Urothelium cell line (cell line): ENCODE data around the gene RDH13.
"Not testable (repeated sequence)": the region's sequence is repeated elsewhere in the genome, so short reads cannot be mapped to it uniquely, and the experiment has no call there.

Experiments
- DNase-seq: peaks from one replicate; pipeline ENCODE4 v3.0.0; 2011; ENCODE audit warnings: low spot score, mixed read lengths
- FAIRE-seq: peaks from 2 replicates; lab custom pipeline; 2011; peaks lifted over from hg19 to GRCh38; lab: Jason Lieb, UNC

RDH13 gene

DNA sequence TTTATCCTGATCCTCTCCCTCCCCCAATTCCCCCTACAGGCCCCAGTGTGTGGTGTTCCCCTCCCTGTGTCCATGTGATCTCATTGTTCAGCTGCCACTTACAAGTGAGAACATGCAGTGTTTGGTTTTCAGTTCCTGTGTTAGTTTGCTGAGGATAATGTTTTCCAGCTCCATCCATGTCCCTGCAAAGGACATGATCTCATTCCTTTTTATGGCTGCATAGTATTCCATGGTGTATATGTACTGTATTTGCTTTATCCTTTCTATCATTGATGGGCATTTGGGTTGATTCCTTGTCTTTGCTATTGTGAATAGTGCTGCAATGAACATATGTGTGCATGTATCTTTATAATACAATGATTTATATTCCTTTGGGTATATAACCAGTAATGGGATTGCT is 42.6 kb downstream of the RDH13 start:
- FAIRE-seq, result not testable (repeated sequence)

DNA sequence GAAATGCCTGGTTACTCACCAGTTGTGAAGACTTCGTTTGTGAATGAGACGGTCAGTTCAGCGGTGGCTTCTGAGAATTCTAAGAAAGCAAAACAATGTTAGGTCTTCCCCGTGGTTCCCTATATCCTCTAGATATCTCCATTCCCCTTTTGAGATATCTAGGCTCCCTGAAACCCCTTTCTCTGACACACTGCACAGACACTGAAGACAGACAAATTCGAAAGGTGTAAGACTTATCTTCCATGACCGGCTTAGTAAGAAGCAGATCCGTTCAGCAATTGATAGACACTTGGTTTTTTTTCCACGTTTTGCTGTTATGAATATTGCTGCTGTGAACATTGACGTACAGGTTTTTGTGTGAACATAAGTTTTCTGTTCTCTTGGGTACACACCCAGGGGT is 44.3 kb downstream of the RDH13 start:
- FAIRE-seq (no peak), DNase-seq (no peak)

More for the DNA sequence above, 42.6 kb downstream of the RDH13 start:
- not testable (repeated sequence) for DNase-seq

DNA sequence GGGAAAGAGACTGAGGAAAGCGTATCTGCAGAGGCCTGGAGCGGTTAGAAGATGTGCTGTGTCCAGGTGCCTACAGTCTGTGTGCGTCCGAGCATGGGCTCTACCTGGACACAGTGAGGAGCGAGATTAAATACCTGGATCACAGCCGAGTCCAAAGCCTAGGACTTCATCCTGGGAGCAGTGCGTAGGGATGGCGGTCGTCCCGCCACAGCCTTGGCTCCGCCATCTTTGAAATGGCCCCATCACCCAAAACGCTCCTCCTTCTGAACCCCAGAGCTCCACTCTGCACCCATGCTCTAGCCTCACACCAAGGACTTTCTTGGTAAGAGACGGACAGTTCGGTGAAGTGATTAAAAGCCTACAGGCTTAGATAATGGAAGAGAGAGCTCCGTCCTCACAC is 44.7 kb downstream of the RDH13 start:
- DNase-seq (no peak), FAIRE-seq (no peak)

DNA sequence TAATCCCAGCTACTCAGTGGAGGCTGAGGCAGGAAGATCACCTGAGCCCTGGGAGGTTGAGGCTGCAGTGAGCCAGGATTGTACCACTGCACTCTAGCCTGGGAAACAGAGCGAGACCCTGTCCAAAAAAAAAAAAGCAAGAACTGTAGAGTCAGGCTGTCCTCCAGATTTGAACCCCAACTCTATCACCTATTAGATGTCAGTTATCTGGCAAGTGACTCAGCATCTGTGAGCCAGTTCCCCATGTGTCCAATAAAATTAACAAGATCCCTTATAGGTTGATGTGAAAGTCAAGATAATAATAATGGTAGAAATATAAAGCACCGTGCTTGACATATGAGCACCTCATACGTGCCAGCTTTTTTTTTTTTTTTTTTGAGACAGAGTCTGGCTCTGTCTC is 46.9 kb downstream of the RDH13 start:
- FAIRE-seq (no peak), DNase-seq (no peak)

DNA sequence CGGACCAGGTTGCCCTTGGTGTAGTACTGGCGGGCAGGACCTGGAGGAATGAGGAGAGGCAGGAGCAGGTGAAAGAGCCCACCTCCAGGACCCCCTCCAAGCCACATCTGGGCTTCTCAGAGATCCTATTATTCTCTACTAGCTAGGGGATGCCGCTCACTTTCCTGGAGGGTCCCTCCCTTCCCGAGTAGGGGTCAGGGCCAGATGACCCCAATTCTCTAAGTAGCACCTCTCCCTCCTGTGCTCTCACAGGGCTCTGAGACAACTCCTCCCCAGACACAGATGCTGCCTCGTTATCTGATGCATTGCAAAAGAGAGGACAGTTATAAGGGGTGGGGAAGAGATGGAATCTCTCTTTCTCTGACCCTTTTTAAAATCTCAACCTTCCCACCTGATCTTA is 47.8 kb downstream of the RDH13 start:
- no peak for DNase-seq
- FAIRE-seq, result no peak

DNA sequence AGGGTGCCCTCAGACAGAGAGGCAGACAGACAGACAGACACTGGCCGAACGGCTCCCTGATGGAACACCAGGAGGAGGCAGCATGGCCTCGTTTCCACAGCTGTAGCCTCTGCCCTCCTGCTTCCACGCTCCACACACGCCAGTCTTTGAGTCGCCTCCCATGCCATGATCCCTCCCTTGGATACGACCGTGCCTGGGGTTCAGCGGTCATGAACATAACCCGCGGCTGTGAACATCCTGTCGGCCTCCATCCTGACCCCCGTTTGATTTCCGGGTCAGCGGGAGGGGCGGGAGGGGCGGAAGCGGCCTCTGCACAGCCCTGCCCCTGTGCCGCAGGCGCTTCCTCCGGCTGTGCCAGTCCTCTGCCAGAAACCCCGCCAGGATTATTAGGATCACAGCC is 48.2 kb downstream of the RDH13 start:
- FAIRE-seq (no peak), DNase-seq (peak; percentile 58)

DNA sequence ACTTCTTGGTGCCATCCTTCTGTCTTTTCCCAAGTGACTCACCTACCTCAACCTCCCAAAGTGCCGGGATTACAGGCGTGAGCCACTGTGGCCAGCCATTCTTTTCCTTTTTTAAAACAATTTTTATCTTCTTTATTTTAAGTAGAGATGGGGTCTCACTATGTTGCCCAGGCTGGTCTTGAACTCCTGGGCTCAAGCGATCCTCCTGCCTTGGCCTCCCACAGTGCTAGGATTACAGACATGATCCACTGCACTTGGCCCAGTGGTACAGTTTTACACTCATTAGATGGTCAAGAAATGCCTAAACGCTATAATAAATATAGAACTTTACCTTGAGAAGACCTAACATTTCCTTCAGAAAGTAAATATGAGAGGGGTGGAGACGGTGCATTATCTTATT is 49.4 kb downstream of the RDH13 start:
- DNase-seq (no peak), FAIRE-seq (no peak)

DNA sequence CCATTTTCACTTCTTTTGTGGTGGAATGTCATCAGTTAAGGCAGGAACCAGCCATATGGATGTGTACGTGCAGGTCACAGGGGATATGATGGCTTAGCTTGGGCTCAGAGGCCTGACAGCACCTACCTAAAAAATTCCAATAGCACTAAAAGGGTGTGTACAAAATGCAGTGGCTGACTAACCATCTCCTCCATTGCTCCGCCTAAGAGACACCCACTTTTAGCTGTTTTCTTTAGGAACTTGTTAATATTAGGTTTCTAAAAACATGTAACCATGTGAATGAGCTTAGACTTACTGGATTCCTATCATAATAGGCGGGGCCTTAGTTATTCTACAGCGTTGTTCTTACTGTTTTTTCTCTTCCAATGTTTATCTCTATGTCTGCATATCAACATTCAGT is 50.6 kb downstream of the RDH13 start:
- DNase-seq (no peak), FAIRE-seq (no peak)

DNA sequence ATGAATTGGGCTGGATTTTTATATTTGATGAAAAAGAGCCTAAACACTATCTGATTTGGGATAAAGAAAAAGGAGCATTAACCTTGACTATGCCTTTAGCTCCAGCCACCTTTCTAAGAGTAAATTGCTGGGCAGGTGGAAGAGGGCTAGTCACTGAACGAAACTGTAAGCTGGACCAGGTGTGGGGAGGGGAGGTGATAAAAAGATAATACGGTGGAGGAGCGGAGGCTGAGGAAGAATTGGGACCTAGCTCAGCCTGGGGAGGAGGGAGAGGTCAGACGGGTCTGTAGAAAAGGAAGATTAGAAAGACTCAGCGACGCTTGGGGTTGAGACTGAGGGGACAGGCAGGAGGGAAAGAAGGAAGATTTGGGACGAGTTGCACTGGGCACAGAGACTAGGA is 52.4 kb downstream of the RDH13 start:
- not testable (repeated sequence) for FAIRE-seq, DNase-seq

DNA sequence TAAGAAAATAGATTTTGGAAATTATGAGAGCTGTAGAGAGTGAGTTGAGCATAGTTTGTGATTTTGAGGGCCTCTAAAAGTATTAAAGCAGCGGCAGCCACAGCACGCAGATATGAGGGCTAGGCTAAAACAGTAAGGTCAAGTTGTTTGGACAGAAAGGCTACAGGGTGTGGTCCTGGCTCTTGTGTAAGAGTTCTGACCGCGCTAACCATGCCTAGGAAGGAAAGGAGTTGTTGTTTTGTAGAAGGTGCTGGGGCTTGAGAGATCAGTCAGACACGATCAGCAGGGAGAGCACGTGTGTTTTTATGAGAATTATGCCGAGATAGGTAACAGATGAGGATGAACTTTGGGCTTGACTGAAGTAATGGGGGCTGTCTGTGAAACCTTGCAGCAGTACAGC is 54.2 kb downstream of the RDH13 start:
- not testable (repeated sequence) for DNase-seq, FAIRE-seq

DNA sequence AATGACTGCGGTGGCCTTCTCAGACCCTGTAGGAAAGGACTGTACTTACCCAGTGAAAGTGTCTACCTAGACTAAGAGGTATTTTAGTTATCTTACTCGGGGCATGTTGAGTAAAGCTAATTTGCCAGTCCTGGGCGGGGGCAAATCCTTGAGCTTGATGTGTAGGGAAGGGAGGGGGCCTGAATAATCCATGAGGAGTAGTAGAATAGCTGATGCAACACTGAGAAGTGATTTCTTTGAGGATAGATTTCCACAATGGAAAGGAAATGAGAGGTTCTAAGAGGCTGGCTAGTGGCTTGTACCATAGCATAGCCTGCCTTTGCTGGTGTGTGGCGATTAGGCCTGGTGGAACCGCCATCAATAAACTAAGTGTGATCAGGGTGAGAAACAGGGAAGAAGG is 54.8 kb downstream of the RDH13 start:
- not testable (repeated sequence) for DNase-seq, FAIRE-seq

DNA sequence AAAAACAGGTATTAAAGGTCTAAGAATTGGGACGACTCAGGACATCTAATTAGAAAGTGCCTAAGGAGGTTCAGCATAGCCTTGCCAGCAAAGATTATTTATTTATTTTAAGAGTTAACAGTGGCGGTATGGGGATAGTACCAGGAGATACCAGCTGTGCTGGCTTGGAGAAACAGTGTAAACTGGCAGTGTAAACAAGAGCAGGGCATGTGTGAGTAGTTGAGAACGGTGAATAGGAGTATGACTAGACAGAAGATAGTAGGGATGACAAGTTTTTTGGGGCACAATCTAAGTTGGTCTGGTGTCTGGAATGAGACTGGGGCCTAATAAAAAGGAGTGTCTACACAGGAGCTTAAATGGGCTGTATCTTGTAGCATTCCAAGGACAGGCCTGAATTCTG is 55.4 kb downstream of the RDH13 start:
- not testable (repeated sequence) for FAIRE-seq, DNase-seq

DNA sequence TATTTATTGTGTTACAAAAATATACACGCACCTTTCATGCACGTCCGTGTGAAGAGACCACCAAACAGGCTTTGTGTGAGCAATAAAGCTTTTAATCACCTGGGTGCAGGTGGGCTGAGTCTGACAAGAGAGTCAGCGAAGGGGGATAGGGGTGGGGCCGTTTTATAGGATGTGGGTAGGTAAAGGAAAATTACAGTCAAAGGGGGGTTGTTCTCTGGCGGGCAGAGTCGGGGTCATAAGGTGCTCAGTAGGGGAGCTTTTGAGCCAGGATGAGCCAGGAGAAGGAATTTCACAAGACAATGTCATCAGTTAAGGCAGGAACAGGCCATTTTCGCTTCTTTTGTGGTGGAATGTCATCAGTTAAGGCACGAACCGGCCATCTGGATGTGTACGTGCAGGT is 56.2 kb downstream of the RDH13 start:
- FAIRE-seq, DNase-seq: not testable (repeated sequence)

DNA sequence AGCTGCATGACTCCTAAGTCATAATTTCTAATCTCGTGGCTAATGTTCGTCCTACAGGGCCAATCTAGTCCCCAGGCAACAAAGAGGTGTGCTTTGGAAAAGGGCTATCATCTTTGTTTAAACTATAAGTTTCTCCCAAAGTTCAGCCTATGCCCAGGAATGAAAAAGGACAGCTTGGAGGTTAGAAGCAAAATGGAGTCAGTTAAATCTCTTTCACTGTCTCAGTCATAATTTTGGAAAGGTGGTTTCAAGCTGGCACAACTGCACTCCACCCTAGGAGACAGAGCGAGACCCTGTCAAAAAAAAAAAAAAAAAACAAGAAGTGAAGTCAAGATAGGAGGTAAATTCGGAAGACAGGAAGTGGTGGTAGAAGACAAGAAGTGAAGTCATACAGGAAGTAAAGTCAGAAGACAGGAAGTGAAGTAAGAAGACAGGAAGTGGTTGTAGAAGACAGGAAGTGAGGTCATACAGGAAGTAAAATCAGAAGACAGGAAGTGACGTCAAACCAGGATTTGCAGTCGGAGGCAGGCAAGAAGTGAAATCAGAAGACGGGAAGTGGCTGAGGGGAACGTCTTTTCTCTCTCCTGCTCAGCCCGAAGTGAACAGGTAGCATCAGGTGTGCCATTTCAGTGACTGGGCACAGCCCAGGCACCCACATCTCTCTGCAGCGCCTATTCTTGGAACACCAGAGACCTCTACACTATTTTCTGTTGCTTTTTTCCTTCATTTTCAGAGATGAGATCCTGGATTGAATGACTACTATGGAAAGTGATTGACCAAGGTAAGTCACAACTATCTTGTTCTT is 57.1 kb downstream of the RDH13 start:
- DNase-seq, result peak; percentile 57
- FAIRE-seq, result no peak

DNA sequence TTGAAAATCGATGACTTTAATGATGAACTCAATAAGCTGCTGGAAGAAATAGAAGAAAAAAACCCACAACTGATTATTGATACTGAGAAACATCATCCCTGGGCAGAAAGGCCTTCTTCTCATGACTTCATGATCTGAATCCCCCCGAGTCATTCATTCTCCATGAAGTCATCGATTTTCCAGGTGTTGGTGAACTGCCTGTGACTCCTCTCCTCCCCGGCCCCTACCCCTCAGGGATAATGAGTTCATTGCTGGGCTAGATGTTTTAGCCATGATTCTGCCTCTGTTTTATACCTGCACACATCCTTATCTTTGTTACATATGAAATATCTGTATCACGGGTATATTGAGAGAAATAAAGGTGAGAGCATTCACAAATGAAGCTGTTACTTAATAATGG is 62.2 kb downstream of the RDH13 start:
- no peak for FAIRE-seq
- no peak for DNase-seq

DNA sequence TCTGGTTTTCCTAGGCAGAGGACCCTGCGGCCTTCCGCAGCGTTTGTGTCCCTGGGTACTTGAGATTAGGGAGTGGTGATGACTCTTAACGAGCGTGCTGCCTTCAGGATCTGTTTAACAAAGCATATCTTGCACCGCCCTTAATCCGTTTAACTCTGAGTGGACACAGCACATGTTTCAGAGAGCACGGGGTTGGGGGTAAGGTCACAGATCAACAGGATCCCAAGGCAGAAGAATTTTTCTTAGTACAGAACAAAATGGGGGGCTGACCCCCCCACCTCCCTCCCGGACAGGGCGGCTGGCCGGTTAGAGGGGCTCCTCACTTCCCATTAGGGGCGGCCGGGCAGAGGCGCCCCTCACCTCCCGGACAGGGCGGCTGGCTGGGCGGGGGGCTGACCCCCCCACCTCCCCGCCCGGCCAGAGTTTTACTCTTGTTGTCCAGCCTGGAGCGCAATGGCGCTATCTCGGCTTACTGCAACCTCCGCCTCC is 64.2 kb downstream of the RDH13 start:
- DNase-seq, FAIRE-seq: not testable (repeated sequence)

DNA sequence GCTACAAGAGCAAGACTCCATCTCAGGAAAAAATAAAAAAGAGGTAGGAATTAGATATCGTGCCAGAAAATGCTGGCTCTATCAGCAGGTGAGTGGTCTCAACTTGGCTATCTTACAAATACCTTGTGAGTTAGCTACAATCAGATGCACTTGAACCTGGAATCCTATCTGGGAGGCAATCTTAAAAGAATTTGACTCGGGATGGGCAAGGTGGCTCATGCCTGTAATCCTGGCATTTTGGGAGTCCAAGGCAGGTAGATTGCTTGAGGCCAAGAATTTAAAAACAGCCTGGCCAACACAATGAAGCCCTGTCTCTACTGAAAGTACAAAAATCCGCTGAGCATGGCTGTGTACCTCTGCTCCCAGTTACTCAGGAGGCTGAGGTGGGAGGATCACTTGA is 67.4 kb downstream of the RDH13 start:
- DNase-seq, result no peak
- no peak for FAIRE-seq
